Colon (tissue), 2 donors: Measurements from ENCODE around the gene DTX3.
"Not testable (repeated sequence)": the region's sequence is repeated elsewhere in the genome, so short reads cannot be mapped to it uniquely, and the experiment has no call there.

ENCODE experiments used
- FAIRE-seq: peaks from 2 replicates; lab custom pipeline; 2012; peaks lifted over from hg19 to GRCh38; lab: Jason Lieb, UNC
- donor health status: control.
- donor health status: control.

Gene DTX3

GRCh38 chr12:57632073-57632957 is 27.7 kb downstream of the DTX3 start:
- FAIRE-seq = no peak

- FAIRE-seq = no peak
These were observed 28.6 kb downstream of the DTX3 start, which contains the start of gene B4GALNT1 for GRCh38 chr12:57632958-57633840. Gene B4GALNT1, minus strand, starts transcription at chr12:57633201. Its CDS starts 1,069 bp downstream, at chr12:57632132.

- not testable (repeated sequence) for FAIRE-seq
These were observed 32.1 kb downstream of the DTX3 start for GRCh38 chr12:57636731-57637130.

GRCh38 chr12:57637364-57637763 is 32.7 kb downstream of the DTX3 start:
- no peak for FAIRE-seq

DNA sequence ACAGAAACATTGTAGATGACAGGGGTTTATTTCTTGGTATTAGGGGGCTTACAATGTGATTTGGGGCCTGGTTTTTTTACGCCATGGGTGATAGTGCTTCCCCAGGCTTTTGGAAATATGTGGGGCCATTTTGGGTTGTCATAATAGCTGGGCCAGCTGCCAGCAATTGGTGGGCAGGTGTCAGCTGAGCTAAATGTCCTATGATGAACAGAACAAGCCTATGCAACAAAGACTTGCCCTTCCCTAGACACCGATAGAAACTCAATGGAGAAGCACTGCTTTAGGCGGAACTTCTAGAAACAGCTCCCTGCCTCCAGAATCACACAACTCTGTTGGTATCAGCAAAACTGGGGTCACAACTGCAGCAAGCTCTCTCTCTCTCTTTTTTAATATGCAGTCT is 33.5 kb downstream of the DTX3 start:
- FAIRE-seq = no peak

GRCh38 chr12:57640175-57641042 is 35.8 kb downstream of the DTX3 start:
- no peak for FAIRE-seq

DNA sequence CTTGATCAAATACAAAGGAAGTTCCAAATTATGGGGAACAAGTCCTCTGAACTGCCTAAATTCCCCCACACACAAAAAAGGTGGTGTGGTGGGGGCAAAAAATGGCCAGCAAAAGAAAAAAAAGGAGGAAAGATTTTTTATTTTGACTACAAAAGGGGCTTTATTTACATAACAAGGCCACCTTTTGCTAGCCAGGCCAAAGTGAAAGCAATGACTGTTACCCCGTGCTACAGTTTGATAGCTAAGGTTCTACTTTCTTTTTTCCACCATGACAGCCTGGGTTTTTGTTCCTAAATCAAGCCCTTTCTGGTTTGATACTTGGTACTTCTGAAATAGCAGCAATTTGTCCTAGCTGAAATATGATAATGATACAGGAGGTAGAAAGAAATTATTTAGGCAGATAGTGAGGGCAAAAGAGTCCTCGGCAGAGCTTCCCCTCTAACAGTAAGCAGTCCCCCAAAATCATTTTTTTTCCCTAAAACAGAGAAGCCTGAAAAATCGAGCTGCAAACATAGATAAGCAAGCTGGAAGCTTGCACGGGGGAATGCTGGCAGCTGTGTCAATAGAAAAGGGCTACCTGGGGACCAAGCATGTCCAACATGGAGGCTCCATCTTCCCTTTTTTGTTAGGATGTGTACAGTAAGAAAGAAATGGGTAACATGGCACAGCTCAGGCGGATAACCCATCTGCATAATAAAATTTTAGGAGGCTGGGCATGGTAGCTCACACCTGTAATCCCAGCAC is 37.2 kb downstream of the DTX3 start:
- no peak for FAIRE-seq

GRCh38 chr12:57645990-57646658 is 41.5 kb downstream of the DTX3 start:
- not testable (repeated sequence) for FAIRE-seq

DNA sequence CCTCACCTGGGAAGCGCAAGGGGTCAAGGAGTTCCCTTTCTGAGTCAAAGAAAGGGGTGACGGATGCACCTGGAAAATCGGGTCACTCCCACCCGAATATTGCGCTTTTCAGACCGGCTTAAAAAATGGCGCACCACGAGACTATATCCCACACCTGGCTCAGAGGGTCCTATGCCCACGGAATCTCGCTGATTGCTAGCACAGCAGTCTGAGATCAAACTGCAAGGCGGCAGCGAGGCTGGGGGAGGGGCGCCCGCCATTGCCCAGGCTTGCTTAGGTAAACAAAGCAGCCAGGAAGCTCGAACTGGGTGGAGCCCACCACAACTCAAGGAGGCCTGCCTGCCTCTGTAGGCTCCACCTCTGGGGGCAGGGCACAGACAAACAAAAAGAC is 42.0 kb downstream of the DTX3 start:
- not testable (repeated sequence) for FAIRE-seq

- no peak for FAIRE-seq
These were observed 49.4 kb downstream of the DTX3 start for GRCh38 chr12:57654042-57654441.

GRCh38 chr12:57655541-57656240 is 51.1 kb downstream of the DTX3 start:
- no peak for FAIRE-seq

- not testable (repeated sequence) for FAIRE-seq
These were observed 51.8 kb downstream of the DTX3 start for GRCh38 chr12:57656408-57656807.

DNA sequence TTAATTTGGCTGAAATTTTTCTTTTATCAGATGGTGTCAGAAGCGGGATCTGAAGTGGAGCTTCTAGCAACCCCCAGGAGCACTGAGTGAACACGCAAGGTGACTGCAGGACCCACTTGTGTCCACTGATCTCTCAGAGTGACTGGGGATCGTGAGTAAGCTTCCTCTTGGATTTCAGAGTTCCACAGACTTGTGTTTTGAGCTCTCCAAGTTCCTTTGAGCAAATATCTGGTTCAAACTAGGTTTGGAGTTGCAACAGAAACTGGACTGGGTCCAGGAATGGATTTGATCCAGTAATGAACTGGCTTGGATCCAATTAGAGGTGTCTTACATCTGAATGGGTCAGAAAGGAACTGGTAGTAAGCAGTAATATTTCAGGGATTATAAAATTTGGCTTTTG is 53.1 kb downstream of the DTX3 start:
- no peak for FAIRE-seq

DNA sequence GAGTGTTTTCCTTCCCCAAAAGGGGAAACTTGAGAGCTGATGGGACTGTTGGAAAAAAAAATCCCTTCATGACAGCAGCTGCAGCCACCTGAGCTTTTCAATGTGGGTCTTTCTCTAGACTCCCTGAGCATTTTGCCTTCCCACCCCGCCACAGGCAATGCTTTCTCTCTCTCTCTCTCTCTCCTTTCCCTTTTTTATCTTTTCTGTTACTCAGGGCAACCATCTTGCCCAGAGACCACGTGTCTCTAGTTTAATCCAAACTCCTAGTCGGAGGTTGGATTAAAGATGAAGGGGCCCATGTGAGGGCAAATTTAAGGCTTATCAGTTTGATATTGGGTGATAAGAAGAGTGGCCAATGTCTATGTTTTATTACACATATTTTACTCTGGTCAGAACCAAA is 54.3 kb downstream of the DTX3 start:
- FAIRE-seq = no peak
